NCI-H2196 treated with DMSO at 0.1 percent for 48 hours (cell line): ENCODE results near the gene FBXO4.

Experiments used
- DNase-seq: peaks from one replicate; lab custom pipeline; 2025; ENCODE audit not compliant: unreplicated experiment; lab: John Stamatoyannopoulos, UW

The FBXO4 gene

DNA sequence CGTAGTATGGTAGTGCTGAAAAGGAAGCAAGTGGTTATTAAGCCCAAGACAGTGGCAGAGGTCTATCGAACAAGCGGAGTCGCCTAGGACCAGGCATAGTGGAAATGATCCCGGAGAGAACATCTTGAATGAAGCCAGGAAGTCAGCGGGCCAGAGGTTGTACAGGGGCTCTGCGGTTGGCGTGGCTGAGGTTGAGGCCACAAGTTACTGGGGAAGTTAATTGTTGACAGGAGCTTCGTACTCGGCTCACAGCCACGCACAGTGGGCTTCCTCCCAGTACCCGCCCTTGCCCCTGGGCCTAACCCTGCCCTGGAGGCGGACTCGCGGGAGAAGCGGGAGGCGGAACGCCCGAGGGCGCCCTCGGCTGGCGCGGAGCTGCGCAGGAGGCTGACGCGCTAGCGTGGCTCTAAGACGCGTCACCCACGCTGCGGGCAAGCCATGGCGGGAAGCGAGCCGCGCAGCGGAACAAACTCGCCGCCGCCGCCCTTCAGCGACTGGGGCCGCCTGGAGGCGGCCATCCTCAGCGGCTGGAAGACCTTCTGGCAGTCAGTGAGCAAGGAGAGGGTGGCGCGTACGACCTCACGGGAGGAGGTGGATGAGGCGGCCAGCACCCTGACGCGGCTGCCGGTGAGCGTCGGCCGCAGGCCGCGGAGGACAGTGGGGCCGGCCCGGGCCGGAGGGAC is at the start of gene FBXO4:
FBXO4 (plus strand) TSS at position 410 of the 683 bp plus-strand sequence; CDS start at position 439, 29 bp downstream.
- peak; percentile 73 for DNase-seq

GRCh38 chr5:41876678-41877077 is 48.4 kb upstream of the FBXO4 start:
- DNase-seq, result no peak

- DNase-seq, result no peak
These were observed 47.7 kb upstream of the FBXO4 start for GRCh38 chr5:41877408-41877807.

DNA sequence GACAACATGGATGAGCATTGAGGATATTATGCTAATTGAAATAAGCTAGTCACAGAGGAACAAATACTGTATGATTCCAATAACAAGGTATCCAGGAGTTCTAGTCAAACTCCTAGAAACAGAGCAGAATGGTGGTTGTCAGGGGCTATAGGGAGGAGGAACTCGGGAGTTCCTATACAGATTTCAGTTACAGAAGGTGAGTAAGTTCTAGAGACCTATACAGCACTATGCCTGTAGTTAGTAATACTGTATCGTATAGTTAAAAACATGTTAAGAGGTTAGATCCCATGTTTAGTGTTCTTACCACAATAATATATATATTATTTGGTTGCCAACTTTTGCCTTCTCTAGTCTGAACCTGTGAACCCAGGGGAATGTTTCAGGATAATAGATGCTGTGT is 46.9 kb upstream of the FBXO4 start:
- DNase-seq, result no peak

- DNase-seq, result no peak
These were observed 46.2 kb upstream of the FBXO4 start for GRCh38 chr5:41878643-41879478.

GRCh38 chr5:41882765-41883164 is 42.3 kb upstream of the FBXO4 start:
- no peak for DNase-seq

DNA sequence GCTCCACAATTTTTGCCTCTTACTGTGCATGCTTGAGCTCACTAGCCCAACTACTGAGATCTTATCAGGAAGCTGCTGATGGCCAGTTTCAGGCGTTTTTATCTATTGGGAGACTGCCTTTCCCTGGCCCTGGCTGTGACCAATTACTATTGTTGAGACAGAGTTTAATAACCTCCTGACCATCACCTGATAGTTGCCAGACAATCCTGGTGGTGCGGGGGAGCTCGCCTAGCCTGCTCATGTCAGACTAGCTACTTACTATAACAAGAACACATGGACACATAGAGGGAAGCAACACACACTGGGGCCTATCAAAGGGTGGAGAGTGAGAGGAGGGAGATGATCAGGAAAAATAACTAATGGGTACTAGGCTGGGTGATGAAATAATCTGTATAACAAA is 41.8 kb upstream of the FBXO4 start:
- no peak for DNase-seq

GRCh38 chr5:41883936-41884335 is 41.1 kb upstream of the FBXO4 start:
- no peak for DNase-seq

- DNase-seq, result no peak
These were observed 39.8 kb upstream of the FBXO4 start for GRCh38 chr5:41885286-41885685.

DNA sequence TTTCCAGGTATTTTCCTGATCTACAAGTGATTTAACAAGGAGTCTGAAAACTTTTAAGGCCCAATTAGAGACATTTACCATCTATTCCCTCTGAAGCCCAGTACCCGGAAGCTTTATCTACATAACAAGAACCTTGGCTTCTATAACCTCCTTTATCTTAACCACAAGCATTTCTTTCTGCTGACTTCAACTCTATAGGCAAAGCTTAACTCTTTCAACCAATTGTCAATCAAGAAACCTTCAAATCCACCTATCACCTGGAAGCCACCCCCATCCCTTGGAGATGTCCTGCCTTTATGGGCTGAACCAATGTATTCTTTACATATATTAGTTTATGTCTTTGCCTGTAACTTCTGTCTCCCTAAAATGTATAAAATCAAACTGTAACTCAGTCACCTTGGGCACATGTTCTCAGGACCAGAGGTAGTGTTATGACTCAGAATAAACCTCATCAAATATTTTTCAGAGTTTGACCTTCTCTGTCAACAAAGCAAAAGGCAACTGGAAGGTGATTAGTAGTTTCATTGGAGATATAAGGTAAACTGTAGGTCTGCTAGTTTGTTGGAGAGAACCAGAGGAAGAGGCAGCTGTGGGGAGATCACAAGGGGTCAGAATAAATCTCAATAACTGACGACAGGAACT is 33.9 kb upstream of the FBXO4 start:
- DNase-seq, result no peak

DNA sequence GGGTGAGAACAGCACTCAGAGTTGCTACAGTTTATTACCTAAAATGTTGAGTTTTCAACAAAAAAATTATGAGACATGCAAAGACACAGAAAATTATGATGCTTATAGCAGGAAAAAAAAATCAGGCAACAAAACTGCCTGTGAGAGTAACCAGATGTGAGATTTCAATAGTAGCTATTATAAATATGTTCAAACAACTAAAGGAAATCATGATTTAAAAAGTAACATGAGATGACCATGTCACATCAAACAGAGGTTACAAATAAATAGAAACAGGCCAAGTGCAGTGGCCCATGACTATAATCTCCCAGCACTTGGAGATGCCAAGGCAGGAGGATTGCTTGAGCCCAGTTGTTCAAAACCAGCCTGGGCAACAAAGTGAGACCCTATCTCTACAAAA is 33.0 kb upstream of the FBXO4 start:
- DNase-seq, result no peak

GRCh38 chr5:41893074-41893851 is 31.8 kb upstream of the FBXO4 start:
- no peak for DNase-seq

DNA sequence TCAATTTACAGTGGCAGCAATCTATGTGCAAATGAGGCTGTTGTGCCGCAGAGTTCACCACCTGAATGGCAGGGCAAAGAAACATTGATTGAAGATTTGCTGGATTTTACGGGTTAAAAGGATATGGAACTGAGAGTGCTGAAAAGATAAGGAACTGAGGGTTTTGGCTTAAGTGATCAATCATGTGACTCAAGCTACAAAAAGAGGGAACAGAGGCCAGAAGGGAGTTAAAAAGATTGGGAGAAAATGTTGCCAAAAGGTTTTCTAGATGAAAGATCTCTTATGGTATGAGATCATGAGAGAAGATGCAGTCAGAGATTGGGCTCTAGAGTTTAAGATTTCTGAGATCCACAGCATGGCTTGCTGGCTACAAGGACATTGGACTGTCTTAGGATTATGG is 28.9 kb upstream of the FBXO4 start:
- no peak for DNase-seq

GRCh38 chr5:41903382-41903891 is 21.6 kb upstream of the FBXO4 start:
- no peak for DNase-seq

DNA sequence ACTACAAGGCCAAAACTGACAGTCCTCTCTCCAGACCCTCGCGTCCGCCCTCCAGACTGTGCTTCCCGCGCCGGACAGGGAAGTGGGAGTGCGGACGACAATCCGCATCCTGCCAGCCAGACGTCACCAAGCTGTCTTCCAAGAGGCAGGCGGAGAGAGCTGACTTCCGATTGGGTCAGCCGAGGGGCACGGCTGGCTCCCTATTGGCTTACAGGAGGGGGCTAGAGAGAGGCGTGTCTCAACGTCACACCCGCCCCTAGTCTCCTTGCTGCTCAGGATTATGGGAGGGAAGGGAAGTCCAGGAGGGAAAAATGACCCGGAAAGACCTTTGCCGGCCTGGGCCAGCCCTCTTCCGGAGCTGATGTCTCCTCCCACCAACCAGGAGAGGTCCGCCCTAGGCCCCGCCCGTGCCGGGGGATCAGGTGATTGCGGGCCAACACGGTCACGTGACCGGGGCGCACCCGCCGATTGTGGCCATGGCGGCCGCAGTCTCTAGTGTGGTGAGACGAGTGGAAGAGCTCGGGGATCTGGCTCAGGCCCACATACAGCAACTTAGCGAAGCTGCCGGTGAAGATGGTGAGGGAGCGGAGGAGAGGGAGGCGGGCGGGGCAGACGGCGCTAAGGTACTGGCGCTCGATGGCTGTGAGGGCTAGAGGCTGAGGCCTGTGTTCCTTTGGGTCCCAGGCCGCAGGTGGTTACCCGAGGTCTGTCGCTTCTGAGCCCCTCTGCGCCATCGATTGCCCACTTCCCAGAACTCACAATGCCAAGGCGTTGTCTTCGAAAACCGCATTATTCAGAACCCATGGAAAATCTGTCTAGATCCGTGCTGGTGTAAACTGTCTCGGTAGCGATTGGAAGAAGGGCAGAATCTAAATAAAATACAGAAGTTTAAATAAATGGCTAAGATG is 20.9 kb upstream of the FBXO4 start, which contains the start of gene RIMOC1:
RIMOC1 (plus strand) TSS at position 453 of the 908 bp plus-strand sequence; CDS start at position 477, 24 bp downstream.
- DNase-seq, result peak; percentile 100

DNA sequence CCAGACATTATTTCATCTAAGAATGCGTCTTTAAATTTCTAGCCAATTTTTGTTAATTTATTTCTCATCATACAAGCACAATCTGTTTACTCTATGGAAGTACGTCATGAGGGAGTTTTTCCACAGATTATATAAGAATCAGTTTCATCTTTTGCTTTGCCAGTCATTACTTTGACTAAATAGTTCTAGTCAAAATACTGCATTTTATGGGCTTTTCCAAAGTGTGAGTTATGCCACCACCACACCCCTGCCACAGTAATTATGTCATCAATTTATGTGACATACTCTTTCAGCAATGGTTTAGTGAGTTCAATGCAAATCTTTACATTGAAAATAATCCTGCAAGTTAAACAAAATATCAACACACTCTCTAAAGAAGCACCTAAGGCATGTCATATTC is 18.9 kb upstream of the FBXO4 start:
- no peak for DNase-seq

- DNase-seq, result no peak
These were observed 16.6 kb upstream of the FBXO4 start for GRCh38 chr5:41908374-41909079.

DNA sequence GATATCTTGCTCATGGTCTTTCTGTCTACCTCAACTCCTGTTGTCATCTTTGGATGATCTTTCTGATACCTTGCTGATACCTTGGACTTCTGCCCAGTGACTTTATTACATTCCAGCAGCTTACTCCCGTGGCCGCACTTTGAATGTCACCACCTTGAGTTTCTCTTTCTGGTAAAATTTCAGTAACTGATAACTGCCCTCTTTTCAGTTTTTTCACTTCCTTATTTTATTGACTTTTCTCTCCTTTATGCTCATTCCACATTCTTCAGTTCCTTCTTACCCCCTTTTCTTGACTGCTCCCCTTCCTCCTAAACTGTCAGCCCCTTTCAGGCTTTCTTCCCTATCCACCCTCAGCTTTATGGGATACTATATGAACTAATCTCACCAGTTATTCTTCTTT is 7.0 kb upstream of the FBXO4 start:
- no peak for DNase-seq

DNA sequence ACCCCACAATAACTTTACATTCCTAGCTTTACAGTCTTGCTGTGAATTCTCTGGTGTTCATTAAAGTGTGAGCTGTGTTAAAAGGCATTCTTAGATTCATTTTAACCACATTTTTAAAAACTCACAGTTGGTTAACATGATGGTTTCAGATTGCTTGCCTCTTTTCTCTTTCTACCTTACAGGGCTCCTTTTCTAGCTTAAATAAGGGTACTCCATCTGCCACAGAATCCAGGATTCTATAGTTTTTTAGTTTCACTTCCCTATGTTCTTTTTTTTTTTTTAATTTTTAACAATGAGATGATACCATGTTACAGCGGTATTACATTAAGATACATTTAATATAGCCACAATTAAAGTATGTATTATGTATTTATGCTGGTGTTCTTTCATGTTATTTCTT is 3.9 kb upstream of the FBXO4 start:
- no peak for DNase-seq
